GM23248 (cell line): ENCODE data around the gene FZD10. TPM values are rescaled to one million over a fixed set of nuclear protein-coding genes. Genes with fewer than 3 reads are reported as not detected.

ENCODE experiments used
- DNase-seq: peaks from one replicate; pipeline ENCODE4 v3.0.0-alpha.2; 2015
- H2AFZ ChIP-seq: fragments of 200-600 bp; sonication (generic); 2 replicates; pipeline ENCODE4 v1.6.1; 2016; ENCODE audit warnings: antibody characterized with exemption
- H3F3A ChIP-seq: fragments of 200-600 bp; sonication (generic); 2 replicates; pipeline ENCODE4 v1.6.1; 2016; ENCODE audit warnings: mild to moderate bottlenecking, antibody characterized with exemption, mixed run types; ENCODE audit not compliant: insufficient read depth
- H3K27ac ChIP-seq: fragments of 200-600 bp; sonication (generic); 2 replicates; pipeline ENCODE4 v1.5.1; 2016; ENCODE audit warnings: mild to moderate bottlenecking
- H3K27me3 ChIP-seq: fragments of 200-600 bp; sonication (generic); replicated peaks from 2 replicates; pipeline ENCODE4 v1.6.1; 2016; ENCODE audit warnings: mild to moderate bottlenecking; ENCODE audit not compliant: insufficient read depth
- H3K36me3 ChIP-seq: fragments of 200-600 bp; sonication (generic); 2 replicates; pipeline ENCODE4 v1.6.1; 2016; ENCODE audit warnings: low read depth, mild to moderate bottlenecking
- H3K4me1 ChIP-seq: fragments of 200-600 bp; sonication (generic); 2 replicates; pipeline ENCODE4 v1.6.1; 2016; ENCODE audit warnings: mild to moderate bottlenecking; ENCODE audit not compliant: insufficient read depth
- H3K4me2 ChIP-seq: fragments of 200-600 bp; sonication (generic); one replicate; pipeline ENCODE4 v1.6.1; 2016; ENCODE audit warnings: mild to moderate bottlenecking; ENCODE audit not compliant: unreplicated experiment
- H3K4me3 ChIP-seq: fragments of 200-600 bp; sonication (generic); 2 replicates; pipeline ENCODE4 v1.5.1; 2016; ENCODE audit warnings: mild to moderate bottlenecking
- H3K79me2 ChIP-seq: fragments of 200-600 bp; sonication (generic); 2 replicates; pipeline ENCODE4 v1.6.1; 2016; ENCODE audit warnings: mild to moderate bottlenecking; ENCODE audit not compliant: insufficient read depth
- H3K9ac ChIP-seq: fragments of 200-600 bp; sonication (generic); 2 replicates; pipeline ENCODE4 v1.6.1; 2016; ENCODE audit warnings: mild to moderate bottlenecking
- H3K9me2 ChIP-seq: fragments of 200-600 bp; sonication (generic); 2 replicates; pipeline ENCODE4 v1.6.1; 2016; ENCODE audit warnings: mixed run types, mild to moderate bottlenecking, moderate library complexity; ENCODE audit not compliant: insufficient read depth
- H3K9me3 ChIP-seq: fragments of 200-600 bp; sonication (generic); one replicate; pipeline ENCODE4 v1.6.1; 2017; ENCODE audit warnings: low read depth
- H4K20me1 ChIP-seq: fragments of 200-600 bp; sonication (generic); 2 replicates; pipeline ENCODE4 v1.6.0; 2016; ENCODE audit not compliant: insufficient read depth
- EZH2 ChIP-seq: fragments of 200-600 bp; sonication (generic); IDR thresholded peaks from 2 replicates; pipeline ENCODE4 v1.6.1; 2018; ENCODE audit warnings: antibody characterized with exemption, mild to moderate bottlenecking; ENCODE audit not compliant: insufficient read depth, poor library complexity, severe bottlenecking
- EZH2phosphoT487 ChIP-seq: fragments of 200-600 bp; sonication (generic); IDR thresholded peaks from 2 replicates; pipeline ENCODE4 v1.6.1; 2018; ENCODE audit warnings: antibody characterized with exemption, moderate library complexity, mild to moderate bottlenecking, low read depth; ENCODE audit not compliant: insufficient read depth
- WGBS, 2 experiments: methylation state at CpG; one replicate each; pipeline ENCODE4 v1.1.6; 2015 to 2017; ENCODE audit warnings: low lambda C conversion rate in 2 of 2, low coverage in 1 of 2; ENCODE audit errors: missing lambda C conversion rate in 2 of 2; 5-methylcytosine and 5-hydroxymethylcytosine counted together
- in situ Hi-C: fragments of 300-500 bp; cut with MboI; formaldehyde crosslinking; loops from 2 replicates; pipeline ENCODE4 v1.15.0; 2020
- polyA plus RNA-seq: library from polyadenylated mRNA; unstranded; fragments of >200 nt; fragmentation: Nextera tagmentation; extraction: Ambion mirVana; gene quantifications from 2 replicates; pipeline ENCODE4 v1.2.1, GENCODE V29; 2016
- total RNA-seq: library from RNA; depleted of rRNA; stranded (reverse); fragments of >200 nt; shearing (Covaris generic); gene quantifications from 2 replicates; pipeline ENCODE4 v1.2.3, GENCODE V29; 2014

Gene FZD10
- total and polyA plus RNA-seq, 2 experiments from 2014 or later = not detected

DNA sequence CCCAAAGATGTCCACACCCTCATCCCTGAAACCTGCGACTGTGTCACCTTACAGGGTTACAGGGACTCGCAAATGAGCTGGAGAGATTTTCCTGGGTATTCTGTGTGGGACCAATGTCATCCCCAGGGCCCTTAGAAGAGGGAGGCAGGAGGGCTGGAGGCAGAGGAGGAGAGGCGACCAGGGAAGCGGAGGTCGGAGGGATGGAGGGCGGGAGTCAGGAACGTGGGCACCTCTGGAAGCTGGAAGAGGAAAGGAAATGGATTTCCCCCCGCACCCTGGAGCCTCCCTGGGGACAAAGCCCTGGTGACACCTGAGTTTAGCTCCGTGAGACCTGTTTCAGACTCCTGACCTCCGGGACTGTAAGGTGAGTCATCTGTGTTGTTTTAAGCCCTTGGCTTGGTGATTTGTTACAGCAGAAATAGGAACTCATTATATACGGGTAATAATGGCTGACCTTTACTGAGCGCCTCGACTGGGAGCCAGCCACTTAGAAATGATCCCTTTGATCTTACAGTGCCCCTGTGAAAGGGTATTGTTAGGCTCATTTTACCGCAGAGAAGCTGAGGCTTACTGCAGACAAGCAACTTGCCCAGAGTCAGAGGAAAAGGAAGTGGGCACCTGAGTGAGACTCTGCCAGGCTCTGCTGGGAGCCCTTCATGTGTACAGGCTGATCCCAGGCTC is 29.3 kb upstream of the FZD10 start:
- Histone ChIP-seq H3K4me2 (no peak overlapping the region), H3K9me3 (no peaks in the 10 kb centered on the region), H3F3A (no peaks in the 10 kb centered on the region), H3K79me2 (no peaks in the 10 kb centered on the region), H3K27me3 (no peaks in the 10 kb centered on the region), H3K36me3 (no peaks in the 10 kb centered on the region), H3K9me2 (no peaks in the 10 kb centered on the region), H4K20me1 (no peaks in the 10 kb centered on the region), H3K4me1 (no peaks in the 10 kb centered on the region), H3K4me3 (no peak overlapping the region), H2AFZ (no peak overlapping the region), H3K9ac (no peak overlapping the region), H3K27ac (no peak overlapping the region)
- DNase-seq = no peak
- no peak for TF ChIP-seq EZH2
- TF ChIP-seq EZH2phosphoT487 = no peak
- 70 to 71% methylated on average over 12 to 14 of the region's 14 CpGs for WGBS, 2 experiments
- in situ Hi-C loops = no loop called here

DNA sequence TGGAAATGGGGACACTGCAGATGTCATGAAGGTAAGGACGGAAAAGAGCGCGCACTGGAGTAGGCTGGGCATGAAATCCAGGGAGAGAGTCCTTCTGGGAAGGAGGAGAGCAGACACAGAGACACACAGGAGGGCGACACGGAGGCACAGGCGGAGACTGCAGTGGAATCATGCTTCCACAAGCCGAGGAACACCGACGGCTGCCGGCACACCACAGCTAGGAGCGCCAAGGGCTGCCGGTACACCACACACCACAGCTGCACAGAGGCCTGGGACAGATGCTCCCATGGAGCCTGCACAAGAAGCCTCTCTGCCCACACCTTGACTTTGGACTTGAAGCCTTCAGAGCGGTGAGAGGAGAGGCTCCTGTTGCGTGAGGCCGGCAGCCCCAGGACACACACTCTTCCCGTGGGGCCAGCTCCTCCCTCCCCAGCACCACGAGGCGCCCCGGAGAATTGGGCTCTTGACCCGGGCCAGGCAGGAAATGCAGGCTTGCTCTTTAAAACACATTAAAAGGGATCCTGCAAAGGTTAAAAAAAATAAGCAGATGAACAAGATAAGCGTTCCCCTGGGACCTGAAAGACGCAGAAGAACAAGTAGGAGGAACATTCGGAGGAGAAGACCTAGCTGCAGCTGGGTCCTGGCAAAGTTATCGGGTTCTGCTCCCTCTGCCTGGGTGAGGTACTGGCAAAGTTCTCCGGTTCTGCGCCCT is 28.3 kb upstream of the FZD10 start:
- H3K9me2 ChIP-seq = no peaks in the 10 kb centered on the region
- no peaks in the 10 kb centered on the region for H4K20me1 ChIP-seq
- 77 to 82% methylated on average over 22 to 26 of the region's 26 CpGs for WGBS, 2 experiments
- no peak overlapping the region for H3K4me2 ChIP-seq
- H3K27ac ChIP-seq = no peak overlapping the region
- no peak overlapping the region for H2AFZ ChIP-seq
- no peaks in the 10 kb centered on the region for H3K79me2 ChIP-seq
- no peak overlapping the region for H3K9ac ChIP-seq
- H3K4me3 ChIP-seq = no peak overlapping the region
- no peaks in the 10 kb centered on the region for H3K4me1 ChIP-seq
- H3K9me3 ChIP-seq = no peaks in the 10 kb centered on the region
- no peaks in the 10 kb centered on the region for H3K27me3 ChIP-seq
- H3F3A ChIP-seq = no peaks in the 10 kb centered on the region
- in situ Hi-C loops = no loop called here
- no peak for TF ChIP-seq EZH2
- TF ChIP-seq EZH2phosphoT487 = no peak
- DNase-seq = no peak
- no peaks in the 10 kb centered on the region for H3K36me3 ChIP-seq

DNA sequence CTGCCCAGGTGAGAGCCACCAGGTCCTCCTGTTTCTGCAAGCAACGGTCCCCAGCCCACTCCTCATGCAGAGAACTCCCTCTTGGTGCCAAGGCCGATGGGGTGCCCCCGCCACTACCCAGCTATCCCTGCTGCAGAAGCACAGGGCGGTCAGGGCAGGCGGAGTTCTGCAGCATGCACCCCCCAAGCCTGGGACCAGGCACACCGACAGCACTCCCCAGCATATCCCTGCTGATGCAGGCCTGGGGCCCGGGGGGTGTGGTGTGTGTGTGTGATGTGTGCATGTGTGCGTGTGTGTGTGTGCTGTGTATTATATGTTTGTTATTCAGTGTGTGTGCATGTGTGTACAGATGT is 27.7 kb upstream of the FZD10 start:
- H3K4me2 ChIP-seq = no peak overlapping the region
- no peak overlapping the region for H3K4me3 ChIP-seq
- H3K9me2 ChIP-seq = no peaks in the 10 kb centered on the region
- TF ChIP-seq EZH2 = no peak
- TF ChIP-seq EZH2phosphoT487 = no peak
- no peak overlapping the region for H3K27ac ChIP-seq
- in situ Hi-C loops = no loop called here
- H3K79me2 ChIP-seq = no peaks in the 10 kb centered on the region
- no peaks in the 10 kb centered on the region for H3K36me3 ChIP-seq
- H3K9me3 ChIP-seq = no peaks in the 10 kb centered on the region
- no peaks in the 10 kb centered on the region for H3K4me1 ChIP-seq
- H2AFZ ChIP-seq = no peak overlapping the region
- WGBS, 2 experiments = 51 to 59% methylated on average over 8 of the region's 8 CpGs
- H3K9ac ChIP-seq = no peak overlapping the region
- no peaks in the 10 kb centered on the region for H3F3A ChIP-seq
- H4K20me1 ChIP-seq = no peaks in the 10 kb centered on the region
- no peak for DNase-seq
- H3K27me3 ChIP-seq = no peaks in the 10 kb centered on the region

DNA sequence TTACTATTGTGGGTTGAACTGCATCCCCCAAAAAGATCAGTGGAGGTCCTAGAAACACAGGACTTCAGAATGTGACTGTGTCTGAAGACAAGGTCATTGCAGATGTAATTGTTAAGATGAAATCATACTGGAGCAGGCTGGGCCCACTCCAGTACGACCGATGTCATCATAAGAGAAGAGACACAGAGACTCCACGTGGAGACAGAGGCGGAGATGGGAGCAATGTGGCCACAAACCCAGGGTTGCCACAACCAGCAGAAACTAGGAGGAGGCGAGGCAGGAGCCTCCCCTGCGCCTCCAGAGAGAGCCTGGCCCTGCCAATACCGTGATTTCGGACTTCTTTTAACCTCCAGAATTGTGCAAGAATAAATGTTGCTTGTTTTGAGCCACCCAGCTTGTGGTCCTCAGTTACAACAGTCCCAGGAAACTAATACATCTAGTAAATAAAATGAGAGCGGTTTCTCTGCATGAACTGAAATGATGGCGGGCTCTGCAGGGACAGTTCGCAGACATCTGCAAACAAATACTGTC is 25.7 kb upstream of the FZD10 start:
- H3K4me3 ChIP-seq = no peak overlapping the region
- 55% methylated on average over 11 of the region's 11 CpGs for WGBS, 2 experiments
- H3K27me3 ChIP-seq = no peaks in the 10 kb centered on the region
- H3K4me1 ChIP-seq = no peaks in the 10 kb centered on the region
- no peaks in the 10 kb centered on the region for H3F3A ChIP-seq
- H3K9me2 ChIP-seq = no peaks in the 10 kb centered on the region
- H3K79me2 ChIP-seq = no peaks in the 10 kb centered on the region
- H2AFZ ChIP-seq = no peak overlapping the region
- no peak overlapping the region for H3K4me2 ChIP-seq
- no peak overlapping the region for H3K27ac ChIP-seq
- H4K20me1 ChIP-seq = no peaks in the 10 kb centered on the region
- no peak for DNase-seq
- no peaks in the 10 kb centered on the region for H3K36me3 ChIP-seq
- in situ Hi-C loops = no loop called here
- no peaks in the 10 kb centered on the region for H3K9me3 ChIP-seq
- no peak overlapping the region for H3K9ac ChIP-seq
- TF ChIP-seq EZH2phosphoT487 = no peak
- TF ChIP-seq EZH2 = no peak
